Measurements from ENCODE around the gene ZFAND3. TPM values are rescaled to one million over a fixed set of nuclear protein-coding genes. Genes with fewer than 3 reads are reported as not detected.

The ZFAND3 gene, protein sequence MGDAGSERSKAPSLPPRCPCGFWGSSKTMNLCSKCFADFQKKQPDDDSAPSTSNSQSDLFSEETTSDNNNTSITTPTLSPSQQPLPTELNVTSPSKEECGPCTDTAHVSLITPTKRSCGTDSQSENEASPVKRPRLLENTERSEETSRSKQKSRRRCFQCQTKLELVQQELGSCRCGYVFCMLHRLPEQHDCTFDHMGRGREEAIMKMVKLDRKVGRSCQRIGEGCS
- 92.6 TPM for total RNA-seq
- long read RNA-seq, transcript ZFAND3-201 (6 exons, 3,366 nt), result major isoform, 40 of 81 reads
- long read RNA-seq, partial matches to known transcripts, result 23 of 81 reads
- long read RNA-seq, other reads (novel, unspliced or antisense), result 18 of 81 reads

DNA sequence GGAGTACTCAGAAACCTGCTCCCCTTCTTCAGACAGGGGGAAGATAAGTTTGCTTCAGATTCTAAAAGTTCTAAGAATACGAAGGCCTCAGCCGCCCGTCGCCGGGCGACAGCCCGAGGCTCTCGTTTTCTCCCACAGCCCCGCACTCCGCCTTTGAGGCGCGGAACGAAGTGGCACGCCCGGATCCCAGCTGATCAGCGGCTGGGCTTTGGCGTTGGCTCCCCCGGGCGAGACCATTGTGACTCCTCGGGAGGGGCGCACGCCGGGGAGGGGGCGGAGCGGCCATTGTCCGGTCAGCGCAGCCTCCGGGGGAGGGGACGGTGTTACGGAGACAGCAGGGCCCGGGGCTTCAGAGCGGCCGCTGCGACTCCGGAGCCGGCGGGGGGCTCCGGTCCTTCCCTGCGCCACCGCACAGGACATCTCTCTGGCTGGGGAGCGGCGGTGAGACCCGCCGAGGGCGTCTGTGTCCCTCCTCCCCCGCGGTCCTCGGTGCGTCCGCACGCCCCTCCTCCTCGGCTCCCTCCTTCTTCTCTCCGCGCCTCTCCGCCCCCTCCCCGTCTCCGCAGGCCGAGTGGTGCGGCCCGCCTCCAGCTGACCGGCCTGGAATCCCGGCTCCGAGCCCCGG lies at the start of gene ZFAND3:
Gene ZFAND3 (plus strand): TSS at position 551 of the 625 bp plus-strand sequence. CDS start 219 bp downstream, outside the sequence.
- intact Hi-C loops (cut with DNase I), result no loop called here
- DNase-seq (ENCODE audit: low spot score), result peak; percentile 99

DNA sequence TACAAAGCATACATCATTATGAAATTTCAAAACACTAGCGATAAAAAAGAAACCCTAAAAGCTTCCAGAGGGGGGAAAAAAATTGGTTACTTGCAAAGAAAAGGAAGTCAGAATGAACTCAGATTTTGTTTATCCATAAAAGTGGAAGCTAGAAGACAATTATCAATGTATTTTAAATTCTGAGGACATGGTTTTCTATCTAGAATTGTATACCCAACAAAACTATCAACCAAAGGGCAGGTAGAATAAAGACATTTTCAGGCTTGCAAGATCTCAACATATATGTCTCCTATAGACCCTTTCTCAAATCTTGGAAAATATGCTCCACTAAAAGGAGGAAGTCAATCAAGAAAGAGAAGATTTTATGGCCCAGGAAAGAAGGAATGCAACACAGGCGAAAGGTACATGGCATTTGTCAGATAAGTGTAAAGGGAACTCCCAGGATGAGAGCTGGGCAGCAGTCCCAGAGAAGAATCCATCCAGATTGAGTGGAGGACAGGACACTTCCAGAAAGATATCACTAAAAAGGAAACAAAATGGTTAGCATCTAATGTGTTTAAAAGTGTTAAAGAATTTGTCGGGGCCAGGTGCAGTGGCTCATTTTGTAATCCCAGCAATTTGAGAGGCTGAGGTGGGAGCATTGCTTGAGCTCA lies 45.4 kb upstream of the ZFAND3 start:
- intact Hi-C loops (cut with DNase I), result no loop called here
- no peak for DNase-seq (ENCODE audit: low spot score)

DNA sequence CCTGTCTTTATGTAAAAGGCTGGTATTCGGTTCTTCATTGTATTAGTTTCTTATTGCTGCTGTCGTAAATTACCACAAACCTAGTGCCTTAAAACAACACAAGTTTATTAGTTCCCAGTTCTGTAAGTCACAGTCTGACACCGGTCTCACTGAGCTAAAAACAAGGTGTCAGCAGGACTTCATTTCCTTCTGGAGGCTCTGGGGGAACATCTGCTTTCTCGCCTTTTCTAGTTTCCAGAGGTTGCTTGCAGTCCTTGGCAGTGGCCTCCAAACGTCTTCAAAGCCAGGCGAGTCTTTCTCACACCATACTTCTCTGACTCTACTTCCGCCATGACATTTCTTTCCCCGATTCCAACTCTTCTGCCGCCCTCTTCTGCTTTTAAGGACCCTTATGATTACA lies 43.0 kb upstream of the ZFAND3 start:
- intact Hi-C loops (cut with DNase I), result no loop called here
- DNase-seq (ENCODE audit: low spot score), result no peak

DNA sequence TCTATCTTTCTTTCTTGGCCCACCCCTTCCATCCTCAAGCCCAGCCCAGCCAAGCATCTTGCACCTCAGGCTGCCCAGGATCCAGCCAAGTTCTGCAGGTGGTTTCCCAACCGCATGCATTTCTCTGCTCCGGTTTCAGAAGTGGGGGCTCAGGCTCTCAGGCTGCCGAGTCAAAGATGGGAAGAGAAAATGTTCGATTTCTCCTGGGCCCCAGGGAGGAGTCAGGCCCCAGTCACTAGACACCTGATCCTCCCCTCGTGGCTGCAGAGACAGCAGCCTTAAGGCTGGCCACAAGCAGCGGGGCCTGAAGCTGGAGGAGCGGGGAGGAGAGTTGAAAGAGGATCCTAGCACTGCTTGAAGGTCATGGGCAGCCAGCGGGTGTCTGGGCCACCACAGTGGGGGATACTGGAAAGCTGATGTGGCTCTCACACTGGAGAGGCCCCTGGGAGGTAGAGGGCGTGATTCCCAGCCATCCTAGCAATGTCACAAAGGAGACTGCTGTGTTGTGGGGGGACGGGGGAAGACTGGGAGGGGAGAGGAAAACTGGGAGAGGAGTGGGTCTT lies 42.2 kb upstream of the ZFAND3 start:
- intact Hi-C loops (cut with DNase I), result no loop called here
- DNase-seq (ENCODE audit: low spot score), result no peak

- intact Hi-C loops (cut with DNase I), result no loop called here
- DNase-seq (ENCODE audit: low spot score), result no peak
Observed at GRCh38 chr6:37779111-37779800, 40.3 kb upstream of the ZFAND3 start.

GRCh38 chr6:37779902-37780628 lies 39.5 kb upstream of the ZFAND3 start:
- intact Hi-C loops (cut with DNase I), result no loop called here
- no peak for DNase-seq (ENCODE audit: low spot score)

- intact Hi-C loops (cut with DNase I), result no loop called here
- DNase-seq (ENCODE audit: low spot score), result no peak
Observed at GRCh38 chr6:37781788-37782187, 37.7 kb upstream of the ZFAND3 start.

- intact Hi-C loops (cut with DNase I), result no loop called here
- DNase-seq (ENCODE audit: low spot score), result no peak
Observed at GRCh38 chr6:37783025-37783855, 36.3 kb upstream of the ZFAND3 start.

DNA sequence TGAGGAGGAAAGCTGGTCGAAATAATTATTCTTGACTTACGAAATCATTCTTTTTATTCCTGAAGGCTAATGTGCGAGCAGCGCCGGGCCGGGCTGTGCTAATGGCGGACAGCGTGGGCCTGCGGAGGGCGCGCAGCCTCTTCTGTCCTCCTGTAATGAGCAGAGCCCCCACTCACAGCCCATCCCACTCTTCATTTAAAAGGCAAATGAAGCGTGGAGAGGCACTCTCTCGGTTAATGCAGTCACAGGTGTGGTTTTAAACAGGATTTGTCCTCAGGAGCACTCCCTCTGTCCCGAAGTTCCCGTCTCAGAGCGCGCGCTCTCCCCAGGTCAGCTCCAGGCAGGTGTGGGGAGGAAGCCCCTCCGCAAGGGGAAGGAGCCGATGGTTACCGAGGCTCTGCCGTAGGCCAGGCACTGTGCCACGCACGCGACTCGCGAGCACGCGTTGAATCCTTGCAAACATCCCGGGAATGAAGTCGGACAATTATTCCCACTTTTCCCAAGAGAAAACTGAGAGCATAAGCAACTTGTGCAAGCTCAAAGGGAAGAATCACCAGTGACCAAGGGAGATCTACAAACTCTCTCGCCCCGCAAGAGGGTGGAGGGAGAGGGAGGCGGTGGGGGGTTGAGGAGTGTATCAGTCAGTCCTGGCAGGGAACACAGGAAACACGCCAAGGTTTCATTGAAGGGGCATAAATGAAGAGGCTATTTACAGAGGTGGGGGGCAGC lies 35.5 kb upstream of the ZFAND3 start:
- DNase-seq (ENCODE audit: low spot score), result no peak
- intact Hi-C loops (cut with DNase I), result no loop called here

DNA sequence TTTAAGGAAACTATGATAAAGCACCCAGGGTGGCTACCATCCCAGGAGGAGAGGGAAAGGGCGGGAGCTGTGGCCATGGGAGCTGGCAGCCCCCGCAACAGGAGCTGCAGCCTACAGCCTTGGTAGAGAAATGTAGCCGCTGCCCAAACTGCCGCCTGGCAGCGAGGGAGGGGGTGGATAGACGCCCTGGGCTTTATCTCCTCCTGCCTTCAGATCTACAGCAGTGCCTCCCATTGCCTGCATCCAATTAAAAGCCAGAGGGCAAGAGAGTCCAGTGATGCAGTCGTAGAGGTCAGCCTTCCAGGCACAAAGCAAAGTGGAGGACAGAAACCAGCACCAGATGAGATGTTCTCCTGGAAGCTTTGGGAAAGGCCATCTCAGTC lies 35.0 kb upstream of the ZFAND3 start:
- no peak for DNase-seq (ENCODE audit: low spot score)
- intact Hi-C loops (cut with DNase I), result no loop called here

- intact Hi-C loops (cut with DNase I), result no loop called here
- DNase-seq (ENCODE audit: low spot score), result no peak
Observed at GRCh38 chr6:37785002-37785662, 34.4 kb upstream of the ZFAND3 start.

DNA sequence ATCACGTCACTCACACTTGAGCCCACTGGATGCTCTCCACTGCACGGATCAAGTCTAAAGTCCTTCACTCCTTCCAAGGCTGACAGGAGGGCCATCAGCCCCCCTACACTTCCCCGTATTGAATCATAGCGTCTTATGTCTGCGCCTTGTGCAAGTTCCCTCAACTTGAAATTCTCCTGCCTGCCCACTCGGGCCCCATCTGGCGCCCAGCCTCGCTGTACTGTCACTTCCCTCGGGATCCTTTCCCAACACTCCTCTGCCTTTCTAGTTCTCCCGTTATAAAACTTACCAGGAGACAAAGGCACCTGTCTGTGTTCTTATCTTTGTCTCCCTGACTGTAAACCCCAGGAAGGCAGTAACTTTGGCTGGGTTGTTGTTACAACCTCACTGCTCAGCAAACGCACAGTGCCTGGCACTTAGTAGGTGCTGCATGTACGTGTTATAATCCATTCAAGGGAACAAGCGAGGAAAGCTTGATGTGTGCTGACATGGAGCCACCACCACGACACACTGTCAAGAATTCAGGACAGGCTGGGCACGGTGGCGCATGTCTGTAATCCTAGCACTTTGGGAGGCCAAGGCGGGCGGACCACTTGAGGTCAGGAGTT lies 33.8 kb upstream of the ZFAND3 start:
- intact Hi-C loops (cut with DNase I), result no loop called here
- DNase-seq (ENCODE audit: low spot score), result no peak

GRCh38 chr6:37787216-37787615 lies 32.3 kb upstream of the ZFAND3 start:
- no peak for DNase-seq (ENCODE audit: low spot score)
- intact Hi-C loops (cut with DNase I), result no loop called here

- intact Hi-C loops (cut with DNase I), result no loop called here
- DNase-seq (ENCODE audit: low spot score), result no peak
Observed at GRCh38 chr6:37788259-37788658, 31.3 kb upstream of the ZFAND3 start.

- DNase-seq (ENCODE audit: low spot score), result peak; percentile 95
- intact Hi-C loops (cut with DNase I), result loop anchor here (5.0 to 10.0 kb wide), 4 partner anchors 66 to 703 kb away; no protein-coding TSS in a partner anchor
Observed at GRCh38 chr6:37791156-37791919, 28.2 kb upstream of the ZFAND3 start.

DNA sequence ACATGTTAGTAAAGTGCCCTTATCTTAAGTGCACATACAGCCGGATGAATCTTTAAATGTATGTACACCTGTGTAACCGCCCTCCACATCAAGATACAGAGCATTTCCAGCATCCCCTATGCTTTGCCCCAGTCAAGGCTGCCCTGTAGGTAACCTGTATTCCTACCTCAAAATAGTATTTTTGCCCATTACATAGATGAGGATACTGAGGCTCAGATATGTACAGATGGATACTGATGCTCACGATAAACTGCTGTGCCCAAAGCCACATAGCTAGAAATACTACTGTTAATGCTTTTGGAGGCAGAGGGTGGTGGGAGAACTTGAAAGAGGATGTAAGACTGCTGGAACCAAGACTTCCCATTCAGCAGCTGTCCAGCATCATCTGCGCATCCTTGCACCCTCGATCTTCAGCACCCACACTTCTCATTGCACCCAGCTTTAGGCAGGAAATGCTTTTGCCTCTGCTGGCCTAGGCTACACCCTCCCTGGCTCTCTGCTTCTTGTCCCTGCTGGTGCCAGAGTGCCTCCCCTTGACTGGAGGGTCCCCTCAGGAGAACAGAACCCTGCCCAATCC lies 27.0 kb upstream of the ZFAND3 start:
- intact Hi-C loops (cut with DNase I), result loop anchor here (5.0 to 10.0 kb wide), 4 partner anchors 65 to 702 kb away; no protein-coding TSS in a partner anchor
- peak; percentile 12 for DNase-seq (ENCODE audit: low spot score)

Data from cardiac septum (tissue), 1 donor.